Esophagus muscularis mucosa (tissue), 3 donors: Measurements from ENCODE around the gene SAMD10.

Experiments used
- CTCF ChIP-seq, 3 experiments: fragments of 200-600 bp in 2 of 3; fragments of 450-650 bp in 1 of 3; sonication (generic) in 2 of 3; IDR thresholded peaks; one replicate each; pipeline ENCODE4 v1.5.1; 2017 to 2019; ENCODE audit warnings: antibody characterized with exemption in 3 of 3, mild to moderate bottlenecking in 2 of 3, moderate library complexity in 1 of 3
- POLR2AphosphoS5 ChIP-seq, 2 donors: sonication (generic); formaldehyde crosslinking; IDR thresholded peaks; one replicate each; pipeline ENCODE4 v1.6.1; 2017; ENCODE audit warnings: antibody characterized with exemption in 2 of 2

- TF ChIP-seq CTCF (IDR thresholded peaks at IDR 0.05) (no peak), POLR2AphosphoS5 (IDR thresholded peaks at IDR 0.05) (no peak)
Observed at GRCh38 chr20:63939061-63939935, 40.1 kb downstream of the SAMD10 start.
